OCI-LY7 (cell line): ENCODE results near the gene UVSSA. TPM values are rescaled to one million over a fixed set of nuclear protein-coding genes. Genes with fewer than 3 reads are reported as not detected.

Experiments
- BruUV-seq: library from RNA; stranded (reverse); fragments of 400-500 nt; replicated peaks from 2 replicates; lab custom pipeline; 2021; lab: Mats Ljungman, UMichigan
- CTCF ChIA-PET: fragments of 300-600 bp; sonication (Branson Sonifier 250); formaldehyde crosslinking; loops from one replicate; lab custom pipeline; 2022; ENCODE audit warnings: antibody characterized with exemption; ENCODE audit not compliant: unreplicated experiment; lab: Charles Lee
- POLR2A ChIA-PET: fragments of 300-600 bp; sonication (Branson Sonifier 250); formaldehyde crosslinking; loops from one replicate; lab custom pipeline; 2022; ENCODE audit warnings: antibody characterized with exemption; lab: Charles Lee
- DNase-seq: peaks from one replicate; pipeline ENCODE4 v3.0.0-alpha.2; 2015; ENCODE audit warnings: low spot score
- H2AFZ ChIP-seq: fragments of 200-600 bp; sonication (generic), shearing (Covaris generic); 2 replicates; pipeline ENCODE4 v1.6.1; 2014; ENCODE audit warnings: mild to moderate bottlenecking, antibody characterized with exemption, low read length, moderate library complexity
- H3K27ac ChIP-seq: fragments of 200-600 bp; sonication (generic); 2 replicates; pipeline ENCODE4 v1.5.1; 2014; ENCODE audit warnings: mixed run types, low read depth, mild to moderate bottlenecking, moderate library complexity, low read length, inconsistent platforms; ENCODE audit not compliant: poor library complexity, severe bottlenecking
- H3K36me3 ChIP-seq: fragments of 200-600 bp; sonication (generic); 2 replicates; pipeline ENCODE4 v1.6.1; 2014; ENCODE audit warnings: mild to moderate bottlenecking, antibody characterized with exemption, low read length, moderate library complexity, mixed read lengths; ENCODE audit not compliant: insufficient read depth
- H3K4me1 ChIP-seq: fragments of 200-600 bp; sonication (generic); 2 replicates; pipeline ENCODE4 v1.5.1; 2014; ENCODE audit warnings: mild to moderate bottlenecking, low read length; ENCODE audit not compliant: insufficient read depth, poor library complexity, severe bottlenecking
- H3K4me2 ChIP-seq: fragments of 200-600 bp; sonication (generic); 2 replicates; pipeline ENCODE4 v1.6.1; 2014; ENCODE audit warnings: mild to moderate bottlenecking, low read length
- H3K4me3 ChIP-seq: fragments of 200-600 bp; sonication (generic); 2 replicates; pipeline ENCODE4 v1.5.1; 2014; ENCODE audit warnings: mild to moderate bottlenecking, low read depth, low read length; ENCODE audit not compliant: poor library complexity, severe bottlenecking
- H3K79me2 ChIP-seq: fragments of 200-600 bp; sonication (generic); 2 replicates; pipeline ENCODE4 v1.6.1; 2016; ENCODE audit warnings: low read depth, mild to moderate bottlenecking, low read length, moderate library complexity, mixed read lengths; ENCODE audit not compliant: insufficient read depth
- H3K9me2 ChIP-seq: fragments of 200-600 bp; sonication (generic); 2 replicates; pipeline ENCODE4 v1.6.1; 2016; ENCODE audit warnings: mild to moderate bottlenecking, low read length, mixed read lengths; ENCODE audit not compliant: insufficient read depth
- H3K9me3 ChIP-seq: fragments of 200-600 bp; sonication (generic); 2 replicates; pipeline ENCODE4 v1.6.1; 2014; ENCODE audit warnings: mild to moderate bottlenecking, mixed run types, low read length, mixed read lengths
- H4K20me1 ChIP-seq: fragments of 200-600 bp; sonication (generic); 2 replicates; pipeline ENCODE4 v1.6.1; 2014; ENCODE audit warnings: mild to moderate bottlenecking, antibody characterized with exemption, low read length, moderate library complexity, mixed read lengths; ENCODE audit not compliant: insufficient read depth
- EZH2phosphoT487 ChIP-seq: fragments of 200-600 bp; sonication (generic); IDR thresholded peaks from 2 replicates; pipeline ENCODE4 v1.6.1; 2018; ENCODE audit warnings: low read depth, borderline replicate concordance, mild to moderate bottlenecking, mixed run types, antibody characterized with exemption, low read length, moderate library complexity, mixed read lengths
- intact Hi-C: fragments of 100-400 bp; cut with micrococcal nuclease; formaldehyde crosslinking; loops from one replicate; pipeline ENCODE4 v1.10.0; 2022; ENCODE audit not compliant: unreplicated experiment
- total RNA-seq, 2 experiments: library from RNA; depleted of rRNA in 1 of 2; stranded (reverse); fragments of >200 nt in 1 of 2; shearing (Covaris generic) in 1 of 2; gene quantifications; 2 replicates each; pipeline ENCODE4 v1.2.3, GENCODE V29; 2014 to 2022
- TF ChIP-seq, protein P1 (sequence below): fragments of 200-600 bp; sonication (generic); conservative IDR thresholded peaks from 2 replicates; pipeline ENCODE4 v1.5.1; 2014; ENCODE audit warnings: mild to moderate bottlenecking, antibody characterized with exemption, low read length, moderate library complexity, mixed read lengths

The UVSSA gene
- total RNA-seq, 2 experiments from 2014 or later, result 13.2 to 43.2 TPM

DNA sequence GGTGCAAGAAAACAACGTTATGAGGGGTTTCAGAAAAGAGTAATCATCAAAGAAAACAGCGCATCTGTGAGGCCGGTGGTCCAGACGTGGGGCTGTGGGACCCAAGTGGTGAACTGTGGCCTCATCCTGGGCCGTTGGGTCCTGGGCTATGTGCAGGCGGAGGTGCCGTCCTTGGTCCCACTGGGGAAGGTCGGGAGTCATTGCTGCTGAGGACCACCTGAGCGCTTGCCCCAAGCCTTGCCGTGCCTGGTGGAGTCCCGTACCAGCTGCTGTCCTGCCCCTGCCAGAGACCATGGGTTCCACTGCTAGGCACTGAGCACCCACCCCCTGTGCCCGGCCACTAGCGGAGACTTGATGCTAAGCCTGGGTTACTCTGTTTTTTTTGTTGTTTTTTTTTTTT, 25.5 kb upstream of the UVSSA start:
- Histone ChIP-seq H3K9me2 (no peaks in the 10 kb centered on the region), H3K9me3 (no peaks in the 10 kb centered on the region), H3K36me3 (peaks cover 51% of the 10 kb centered on the region), H3K79me2 (no peaks in the 10 kb centered on the region), H2AFZ (no peak overlapping the region), H4K20me1 (no peaks in the 10 kb centered on the region), H3K4me3 (no peak overlapping the region), H3K4me2 (no peak overlapping the region), H3K4me1 (no peaks in the 10 kb centered on the region), H3K27ac (no peak overlapping the region)
- no peak for DNase-seq
- no TSS peak for BruUV-seq
- CTCF ChIA-PET, result no interaction called here
- intact Hi-C loops, result no loop called here
- TF ChIP-seq EZH2phosphoT487, result no peak
- TF ChIP-seq, protein P1, sequence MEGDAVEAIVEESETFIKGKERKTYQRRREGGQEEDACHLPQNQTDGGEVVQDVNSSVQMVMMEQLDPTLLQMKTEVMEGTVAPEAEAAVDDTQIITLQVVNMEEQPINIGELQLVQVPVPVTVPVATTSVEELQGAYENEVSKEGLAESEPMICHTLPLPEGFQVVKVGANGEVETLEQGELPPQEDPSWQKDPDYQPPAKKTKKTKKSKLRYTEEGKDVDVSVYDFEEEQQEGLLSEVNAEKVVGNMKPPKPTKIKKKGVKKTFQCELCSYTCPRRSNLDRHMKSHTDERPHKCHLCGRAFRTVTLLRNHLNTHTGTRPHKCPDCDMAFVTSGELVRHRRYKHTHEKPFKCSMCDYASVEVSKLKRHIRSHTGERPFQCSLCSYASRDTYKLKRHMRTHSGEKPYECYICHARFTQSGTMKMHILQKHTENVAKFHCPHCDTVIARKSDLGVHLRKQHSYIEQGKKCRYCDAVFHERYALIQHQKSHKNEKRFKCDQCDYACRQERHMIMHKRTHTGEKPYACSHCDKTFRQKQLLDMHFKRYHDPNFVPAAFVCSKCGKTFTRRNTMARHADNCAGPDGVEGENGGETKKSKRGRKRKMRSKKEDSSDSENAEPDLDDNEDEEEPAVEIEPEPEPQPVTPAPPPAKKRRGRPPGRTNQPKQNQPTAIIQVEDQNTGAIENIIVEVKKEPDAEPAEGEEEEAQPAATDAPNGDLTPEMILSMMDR, result no peak
- POLR2A ChIA-PET, result no interaction called here

DNA sequence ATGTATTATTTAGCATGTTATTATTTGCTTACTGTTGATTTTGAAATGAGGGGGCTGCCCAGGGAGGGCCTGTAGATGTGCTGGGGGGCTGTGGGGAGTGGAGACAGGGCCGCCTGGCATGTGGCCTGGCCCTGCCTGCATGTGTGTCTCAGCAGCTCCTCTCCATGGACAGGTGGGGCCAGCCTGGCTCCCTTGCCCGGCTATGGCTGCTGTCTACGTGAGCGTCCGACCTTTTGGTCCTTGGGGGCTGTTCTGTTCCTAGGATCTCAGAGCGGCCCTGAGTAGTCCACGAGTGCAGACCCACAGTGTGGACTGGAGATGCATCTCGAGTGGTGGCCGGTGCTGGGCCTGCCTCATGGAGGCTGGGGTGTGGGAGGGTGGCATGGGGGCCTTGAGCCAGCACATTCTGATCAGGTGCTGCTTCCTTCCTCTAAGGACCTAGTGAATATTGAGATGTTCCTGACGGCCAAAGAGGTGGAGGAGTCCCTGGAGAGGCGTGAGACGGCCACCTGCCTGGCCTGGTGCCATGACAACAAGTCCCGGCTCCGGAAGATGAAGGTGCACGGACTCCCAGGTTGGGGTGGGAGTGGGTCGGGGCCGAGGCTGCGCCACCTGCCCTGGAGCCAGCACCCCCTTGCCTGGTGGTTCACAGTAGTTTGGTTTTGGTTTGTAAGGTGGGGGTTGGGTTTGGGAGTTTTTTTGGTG, 24.9 kb upstream of the UVSSA start:
- H3K4me3 ChIP-seq, result no peak overlapping the region
- ChIA-PET CTCF (no interaction called here), POLR2A (interaction anchor here (0.6 kb wide), 1 partner anchor 173 kb away, joined by 4 read pairs; no protein-coding TSS in a partner anchor)
- no peaks in the 10 kb centered on the region for H3K4me1 ChIP-seq
- no peak for DNase-seq
- no peak for TF ChIP-seq EZH2phosphoT487
- TF ChIP-seq, protein P1, result no peak
- BruUV-seq, result no TSS peak
- no peaks in the 10 kb centered on the region for H3K9me3 ChIP-seq
- H3K27ac ChIP-seq, result no peak overlapping the region
- no peak overlapping the region for H3K4me2 ChIP-seq
- no peaks in the 10 kb centered on the region for H4K20me1 ChIP-seq
- no peaks in the 10 kb centered on the region for H3K79me2 ChIP-seq
- no peaks in the 10 kb centered on the region for H3K9me2 ChIP-seq
- H2AFZ ChIP-seq, result no peak overlapping the region
- peaks cover 51% of the 10 kb centered on the region for H3K36me3 ChIP-seq
- intact Hi-C loops, result no loop called here

DNA sequence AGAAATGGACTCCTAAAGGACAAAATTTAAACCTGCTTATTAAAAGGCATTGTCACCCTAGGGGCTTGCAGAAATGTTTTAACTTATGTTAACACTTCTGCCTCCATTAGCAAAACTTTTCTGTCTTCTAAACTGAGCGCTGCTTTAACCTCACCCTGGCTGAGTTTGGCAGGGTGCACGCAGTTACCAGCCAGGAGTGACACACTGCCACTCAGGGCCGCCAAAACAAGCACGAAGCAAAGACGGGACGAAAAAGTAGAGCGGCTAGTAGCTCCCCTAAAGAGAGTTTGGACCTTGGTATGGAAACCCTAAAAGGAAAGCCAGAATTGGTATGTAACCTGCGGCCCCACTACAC, 23.8 kb upstream of the UVSSA start:
- H3K4me1 ChIP-seq, result no peaks in the 10 kb centered on the region
- intact Hi-C loops, result no loop called here
- no peaks in the 10 kb centered on the region for H4K20me1 ChIP-seq
- H3K36me3 ChIP-seq, result peaks cover 47% of the 10 kb centered on the region
- no peak overlapping the region for H3K4me3 ChIP-seq
- no peaks in the 10 kb centered on the region for H3K9me3 ChIP-seq
- no peaks in the 10 kb centered on the region for H3K79me2 ChIP-seq
- DNase-seq, result no peak
- ChIA-PET CTCF (no interaction called here), POLR2A (no interaction called here)
- H3K4me2 ChIP-seq, result no peak overlapping the region
- no peaks in the 10 kb centered on the region for H3K9me2 ChIP-seq
- TF ChIP-seq, protein P1, result no peak
- no peak for TF ChIP-seq EZH2phosphoT487
- no TSS peak for BruUV-seq
- H3K27ac ChIP-seq, result no peak overlapping the region
- H2AFZ ChIP-seq, result no peak overlapping the region
